ENCODE results near the gene KIAA1143.

GRCh38 chr3:44729384-44729910 lies 32.0 kb downstream of the KIAA1143 start, which contains the start of gene ZNF501:
- TF ChIP-seq ZNF777 (CRISPR knock-in tag; IDR thresholded peaks at IDR 0.05) (no peak), NR3C1 (CRISPR knock-in tag; IDR thresholded peaks at IDR 0.05) (no peak), NR2C2 (CRISPR knock-in tag; IDR thresholded peaks at IDR 0.05; ENCODE audit: borderline replicate concordance) (peak; percentile 80; the same call in 1 of the 2 replicates), MLX (CRISPR knock-in tag; IDR thresholded peaks at IDR 0.05) (peak; percentile 55; the same call in 1 of the 2 replicates), SETDB1 (CRISPR knock-in tag; IDR thresholded peaks at IDR 0.05; ENCODE audit: borderline replicate concordance) (no peak), RFXANK (CRISPR knock-in tag; IDR thresholded peaks at IDR 0.05) (peak; percentile 45; the same call in 1 of the 2 replicates), SOX6 (IDR thresholded peaks at IDR 0.05) (no peak), SOX6 (CRISPR knock-in tag; IDR thresholded peaks at IDR 0.05) (peak; percentile 58), STAG1 (CRISPR knock-in tag; IDR thresholded peaks at IDR 0.05) (no peak), POLR2A (IDR thresholded peaks at IDR 0.05; ENCODE audit: insufficient read depth in 1 of 2, low read depth in 2 of 2, low read length in 2 of 2) (peak; percentile 68 to 78; a peak in 3 of 4 replicates), ZNF644 (CRISPR knock-in tag; IDR thresholded peaks at IDR 0.05; ENCODE audit: low read depth) (no peak), NFYB (CRISPR knock-in tag; IDR thresholded peaks at IDR 0.05) (peak; percentile 61)
- TF ChIP-seq, protein P1, sequence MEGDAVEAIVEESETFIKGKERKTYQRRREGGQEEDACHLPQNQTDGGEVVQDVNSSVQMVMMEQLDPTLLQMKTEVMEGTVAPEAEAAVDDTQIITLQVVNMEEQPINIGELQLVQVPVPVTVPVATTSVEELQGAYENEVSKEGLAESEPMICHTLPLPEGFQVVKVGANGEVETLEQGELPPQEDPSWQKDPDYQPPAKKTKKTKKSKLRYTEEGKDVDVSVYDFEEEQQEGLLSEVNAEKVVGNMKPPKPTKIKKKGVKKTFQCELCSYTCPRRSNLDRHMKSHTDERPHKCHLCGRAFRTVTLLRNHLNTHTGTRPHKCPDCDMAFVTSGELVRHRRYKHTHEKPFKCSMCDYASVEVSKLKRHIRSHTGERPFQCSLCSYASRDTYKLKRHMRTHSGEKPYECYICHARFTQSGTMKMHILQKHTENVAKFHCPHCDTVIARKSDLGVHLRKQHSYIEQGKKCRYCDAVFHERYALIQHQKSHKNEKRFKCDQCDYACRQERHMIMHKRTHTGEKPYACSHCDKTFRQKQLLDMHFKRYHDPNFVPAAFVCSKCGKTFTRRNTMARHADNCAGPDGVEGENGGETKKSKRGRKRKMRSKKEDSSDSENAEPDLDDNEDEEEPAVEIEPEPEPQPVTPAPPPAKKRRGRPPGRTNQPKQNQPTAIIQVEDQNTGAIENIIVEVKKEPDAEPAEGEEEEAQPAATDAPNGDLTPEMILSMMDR (CRISPR knock-in tag; IDR thresholded peaks at IDR 0.05): peak; percentile 14; the same call in 1 of the 2 replicates
- TF ChIP-seq, protein P2, sequence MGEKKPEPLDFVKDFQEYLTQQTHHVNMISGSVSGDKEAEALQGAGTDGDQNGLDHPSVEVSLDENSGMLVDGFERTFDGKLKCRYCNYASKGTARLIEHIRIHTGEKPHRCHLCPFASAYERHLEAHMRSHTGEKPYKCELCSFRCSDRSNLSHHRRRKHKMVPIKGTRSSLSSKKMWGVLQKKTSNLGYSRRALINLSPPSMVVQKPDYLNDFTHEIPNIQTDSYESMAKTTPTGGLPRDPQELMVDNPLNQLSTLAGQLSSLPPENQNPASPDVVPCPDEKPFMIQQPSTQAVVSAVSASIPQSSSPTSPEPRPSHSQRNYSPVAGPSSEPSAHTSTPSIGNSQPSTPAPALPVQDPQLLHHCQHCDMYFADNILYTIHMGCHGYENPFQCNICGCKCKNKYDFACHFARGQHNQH (CRISPR knock-in tag; IDR thresholded peaks at IDR 0.05): peak; percentile 88

Data from HepG2 (cell line).